Loucy (cell line): ENCODE measurements around the gene ZNF582.

Experiments used
- H2AFZ ChIP-seq: fragments of 200-600 bp; sonication (generic); 2 replicates; pipeline ENCODE4 v1.6.0; 2016; ENCODE audit warnings: antibody characterized with exemption, mild to moderate bottlenecking, low read length, moderate library complexity
- H3F3A ChIP-seq: fragments of 200-600 bp; 2 replicates; pipeline ENCODE4 v1.6.0; 2016; ENCODE audit warnings: antibody characterized with exemption, low read depth, mild to moderate bottlenecking
- H3K27me3 ChIP-seq: fragments of 200-600 bp; sonication (generic); 2 replicates; pipeline ENCODE4 v1.6.1; 2014; ENCODE audit warnings: low read length, mild to moderate bottlenecking; ENCODE audit not compliant: insufficient read depth, poor library complexity, severe bottlenecking
- H3K36me3 ChIP-seq: fragments of 200-600 bp; sonication (generic); 2 replicates; pipeline ENCODE4 v1.6.1; 2016; ENCODE audit warnings: low read length; ENCODE audit not compliant: insufficient read depth
- H3K4me1 ChIP-seq: fragments of 200-600 bp; sonication (generic); 2 replicates; pipeline ENCODE4 v1.5.1; 2014; ENCODE audit warnings: low read length, mild to moderate bottlenecking; ENCODE audit not compliant: insufficient read depth, poor library complexity, severe bottlenecking
- H3K4me2 ChIP-seq: fragments of 200-600 bp; sonication (generic); 2 replicates; pipeline ENCODE4 v1.6.0; 2014; ENCODE audit warnings: antibody characterized with exemption, low read length, low read depth, mild to moderate bottlenecking; ENCODE audit not compliant: poor library complexity, severe bottlenecking
- H3K4me3 ChIP-seq: fragments of 200-600 bp; sonication (generic); 2 replicates; pipeline ENCODE4 v1.5.1; 2014; ENCODE audit warnings: low read length, mild to moderate bottlenecking, mixed read lengths; ENCODE audit not compliant: poor library complexity, severe bottlenecking
- H3K79me2 ChIP-seq: fragments of 200-600 bp; sonication (generic); 2 replicates; pipeline ENCODE4 v1.6.1; 2014; ENCODE audit warnings: low read length; ENCODE audit not compliant: insufficient read depth
- H3K9ac ChIP-seq: fragments of 200-600 bp; sonication (generic); 2 replicates; pipeline ENCODE4 v1.6.0; 2014; ENCODE audit warnings: mild to moderate bottlenecking, low read depth, low read length, moderate library complexity; ENCODE audit not compliant: poor library complexity, severe bottlenecking
- H3K9me2 ChIP-seq: fragments of 200-600 bp; sonication (generic); replicated peaks from 2 replicates; pipeline ENCODE4 v1.6.1; 2016; ENCODE audit warnings: low read depth, low read length, mixed read lengths
- H3K9me3 ChIP-seq: fragments of 200-600 bp; sonication (generic); 2 replicates; pipeline ENCODE4 v1.6.1; 2014; ENCODE audit warnings: mild to moderate bottlenecking, antibody characterized with exemption, low read length, low read depth; ENCODE audit not compliant: insufficient read depth
- H4K20me1 ChIP-seq: fragments of 200-600 bp; sonication (generic); 2 replicates; pipeline ENCODE4 v1.6.0; 2014; ENCODE audit warnings: antibody characterized with exemption, low read length, mild to moderate bottlenecking; ENCODE audit not compliant: insufficient read depth, poor library complexity, severe bottlenecking
- CTCF ChIP-seq: fragments of 200-600 bp; sonication (generic); conservative IDR thresholded peaks from 2 replicates; pipeline ENCODE4 v1.5.1; 2014; ENCODE audit warnings: mild to moderate bottlenecking, antibody characterized with exemption, low read length
- EZH2phosphoT487 ChIP-seq: fragments of 200-600 bp; IDR thresholded peaks from 2 replicates; pipeline ENCODE4 v1.6.1; 2018; ENCODE audit warnings: antibody characterized with exemption, mild to moderate bottlenecking, moderate library complexity, borderline replicate concordance

ZNF582 gene

GRCh38 chr19:56398809-56399208, 5.5 kb upstream of the ZNF582 start:
- Histone ChIP-seq H3K36me3 (no peaks in the 10 kb centered on the region), H2AFZ (no peak overlapping the region), H3F3A (no peaks in the 10 kb centered on the region), H3K9me2 (no peaks in the 10 kb centered on the region), H3K9ac (no peak overlapping the region), H3K4me2 (no peak overlapping the region), H3K4me1 (peaks cover 6% of the 10 kb centered on the region), H3K9me3 (no peaks in the 10 kb centered on the region; the same call in 1 of the 2 replicates), H3K79me2 (0 out of 2 replicates have a peak, but pooled peaks cover 6% of the 10 kb centered on the region), H3K27me3 (no peaks in the 10 kb centered on the region), H3K4me3 (no peak overlapping the region), H4K20me1 (no peaks in the 10 kb centered on the region)
- no peak for TF ChIP-seq EZH2phosphoT487

GRCh38 chr19:56383826-56384605, 9.3 kb downstream of the ZNF582 start:
- Histone ChIP-seq H2AFZ (no peak overlapping the region), H3K9ac (no peak overlapping the region), H3K27me3 (no peaks in the 10 kb centered on the region), H3K4me1 (no peaks in the 10 kb centered on the region), H3K9me3 (no peaks in the 10 kb centered on the region), H3K36me3 (no peaks in the 10 kb centered on the region), H3F3A (no peaks in the 10 kb centered on the region), H4K20me1 (no peaks in the 10 kb centered on the region), H3K4me2 (no peak overlapping the region), H3K9me2 (no peaks in the 10 kb centered on the region), H3K79me2 (no peaks in the 10 kb centered on the region), H3K4me3 (no peak overlapping the region)
- TF ChIP-seq EZH2phosphoT487 (no peak), CTCF (no peak)

- no peak overlapping the region for H3K9ac ChIP-seq
- no peak overlapping the region for H3K4me2 ChIP-seq
- no peak overlapping the region for H2AFZ ChIP-seq
- no peaks in the 10 kb centered on the region for H3K79me2 ChIP-seq
- H3K9me3 ChIP-seq, result 0 out of 2 replicates have a peak, but pooled peaks cover 9% of the 10 kb centered on the region
- no peak for TF ChIP-seq CTCF
- TF ChIP-seq EZH2phosphoT487, result no peak
- H3K4me3 ChIP-seq, result no peak overlapping the region
- no peaks in the 10 kb centered on the region for H3K4me1 ChIP-seq
- no peaks in the 10 kb centered on the region for H3F3A ChIP-seq
- no peaks in the 10 kb centered on the region for H3K27me3 ChIP-seq
- no peaks in the 10 kb centered on the region for H3K9me2 ChIP-seq
- peaks cover 50% of the 10 kb centered on the region for H3K36me3 ChIP-seq
- no peaks in the 10 kb centered on the region for H4K20me1 ChIP-seq
Measured at GRCh38 chr19:56377105-56377924, 16.0 kb downstream of the ZNF582 start.
